Nephron (organoid): ENCODE results near the gene RHOU.

ENCODE experiments used
- H3K27ac Mint-ChIP-seq, 3 experiments: 2 replicates each; pipeline ENCODE4 v1.8.0; 2020; ENCODE audit warnings: mixed read lengths in 3 of 3, mild to moderate bottlenecking in 2 of 3, moderate library complexity in 1 of 3
- H3K27me3 Mint-ChIP-seq: 2 replicates; pipeline ENCODE4 v1.8.0; 2021; ENCODE audit warnings: low read depth, mild to moderate bottlenecking, moderate library complexity, mixed read lengths
- H3K36me3 Mint-ChIP-seq: 2 replicates; pipeline ENCODE4 v1.8.0; 2020; ENCODE audit warnings: low read depth, mixed read lengths
- H3K4me1 Mint-ChIP-seq: 2 replicates; pipeline ENCODE4 v1.8.0; 2020; ENCODE audit warnings: mixed read lengths
- H3K4me3 Mint-ChIP-seq, 3 experiments: 2 replicates each; pipeline ENCODE4 v1.8.0; 2020; ENCODE audit warnings: mild to moderate bottlenecking in 3 of 3, mixed read lengths in 3 of 3, moderate library complexity in 2 of 3
- H3K9me3 Mint-ChIP-seq: 2 replicates; pipeline ENCODE4 v1.8.0; 2020; ENCODE audit warnings: mixed read lengths
- CTCF ChIP-seq, 3 experiments: fragments of 200-600 bp; sonication (generic); IDR thresholded peaks; one replicate each; pipeline ENCODE4 v1.5.0; 2021; ENCODE audit warnings: antibody characterized with exemption in 3 of 3; ENCODE audit not compliant: unreplicated experiment in 3 of 3

Gene RHOU

GRCh38 chr1:228732426-228732825 is 2.9 kb upstream of the RHOU start:
- H3K27me3 Mint-ChIP-seq = peaks cover 18% of the 10 kb centered on the region
- peak overlapping the region; percentile 25 to 66 (median 55) for H3K4me3 Mint-ChIP-seq
- no peak for TF ChIP-seq CTCF (IDR thresholded peaks at IDR 0.05; ENCODE audit: unreplicated experiment in 3 of 3)
- H3K4me1 Mint-ChIP-seq = peaks cover 18% of the 10 kb centered on the region
- H3K27ac Mint-ChIP-seq = peak overlapping the region in 1 of 3 experiments; percentile 26
- no peaks in the 10 kb centered on the region for H3K9me3 Mint-ChIP-seq
- no peaks in the 10 kb centered on the region for H3K36me3 Mint-ChIP-seq

GRCh38 chr1:228733576-228733975 is 1.7 kb upstream of the RHOU start:
- Mint-ChIP-seq H3K27ac (no peak overlapping the region), H3K4me1 (peaks cover 24% of the 10 kb centered on the region), H3K27me3 (peaks cover 17% of the 10 kb centered on the region), H3K4me3 (peak overlapping the region in 2 of 3 experiments; percentile 10 to 20), H3K36me3 (peaks cover 9% of the 10 kb centered on the region), H3K9me3 (no peaks in the 10 kb centered on the region)
- TF ChIP-seq CTCF (IDR thresholded peaks at IDR 0.05; ENCODE audit: unreplicated experiment in 3 of 3) = no peak

GRCh38 chr1:228735871-228736586 is 750 bp downstream of the RHOU start:
- H3K36me3 Mint-ChIP-seq = peaks cover 27% of the 10 kb centered on the region
- peak overlapping the region; percentile 77 to 89 (median 86) for H3K27ac Mint-ChIP-seq

GRCh38 chr1:228736844-228737445 is 1.7 kb downstream of the RHOU start:
- Mint-ChIP-seq H3K36me3 (peaks cover 33% of the 10 kb centered on the region), H3K9me3 (no peaks in the 10 kb centered on the region), H3K27me3 (peaks cover 9% of the 10 kb centered on the region), H3K4me1 (peaks cover 43% of the 10 kb centered on the region), H3K4me3 (peak overlapping the region; percentile 94 to 96 (median 95)), H3K27ac (peak overlapping the region; percentile 70 to 86 (median 77))
- TF ChIP-seq CTCF (IDR thresholded peaks at IDR 0.05; ENCODE audit: unreplicated experiment in 3 of 3) = no peak

More at GRCh38 chr1:228735871-228736586, 750 bp downstream of the RHOU start:
- H3K27me3 Mint-ChIP-seq = peaks cover 12% of the 10 kb centered on the region
- no peaks in the 10 kb centered on the region for H3K9me3 Mint-ChIP-seq
- peaks cover 41% of the 10 kb centered on the region for H3K4me1 Mint-ChIP-seq
- no peak for TF ChIP-seq CTCF (IDR thresholded peaks at IDR 0.05; ENCODE audit: unreplicated experiment in 3 of 3)
- H3K4me3 Mint-ChIP-seq = peak overlapping the region; percentile 94 to 96 (median 95)

GRCh38 chr1:228737601-228738041 is 2.3 kb downstream of the RHOU start:
- no peak for TF ChIP-seq CTCF (IDR thresholded peaks at IDR 0.05; ENCODE audit: unreplicated experiment in 3 of 3)
- peak overlapping the region; percentile 70 to 86 (median 77) for H3K27ac Mint-ChIP-seq
- peak overlapping the region; percentile 94 to 96 (median 95) for H3K4me3 Mint-ChIP-seq
- H3K9me3 Mint-ChIP-seq = no peaks in the 10 kb centered on the region
- peaks cover 40% of the 10 kb centered on the region for H3K36me3 Mint-ChIP-seq
- peaks cover 9% of the 10 kb centered on the region for H3K27me3 Mint-ChIP-seq
- peaks cover 43% of the 10 kb centered on the region for H3K4me1 Mint-ChIP-seq
